OCI-LY7 (cell line): Measurements from ENCODE around the gene GTF2H1. TPM values are rescaled to one million over a fixed set of nuclear protein-coding genes. Genes with fewer than 3 reads are reported as not detected.

Source experiments
- BruUV-seq: library from RNA; stranded (reverse); fragments of 400-500 nt; replicated peaks from 2 replicates; lab custom pipeline; 2021; lab: Mats Ljungman, UMichigan
- CTCF ChIA-PET: fragments of 300-600 bp; sonication (Branson Sonifier 250); formaldehyde crosslinking; loops from one replicate; lab custom pipeline; 2022; ENCODE audit warnings: antibody characterized with exemption; ENCODE audit not compliant: unreplicated experiment; lab: Charles Lee
- POLR2A ChIA-PET: fragments of 300-600 bp; sonication (Branson Sonifier 250); formaldehyde crosslinking; loops from one replicate; lab custom pipeline; 2022; ENCODE audit warnings: antibody characterized with exemption; lab: Charles Lee
- DNase-seq: peaks from one replicate; pipeline ENCODE4 v3.0.0-alpha.2; 2015; ENCODE audit warnings: low spot score
- H2AFZ ChIP-seq: fragments of 200-600 bp; sonication (generic), shearing (Covaris generic); 2 replicates; pipeline ENCODE4 v1.6.1; 2014; ENCODE audit warnings: mild to moderate bottlenecking, antibody characterized with exemption, low read length, moderate library complexity
- H3K27ac ChIP-seq: fragments of 200-600 bp; sonication (generic); 2 replicates; pipeline ENCODE4 v1.5.1; 2014; ENCODE audit warnings: mixed run types, low read depth, mild to moderate bottlenecking, moderate library complexity, low read length, inconsistent platforms; ENCODE audit not compliant: poor library complexity, severe bottlenecking
- H3K36me3 ChIP-seq: fragments of 200-600 bp; sonication (generic); 2 replicates; pipeline ENCODE4 v1.6.1; 2014; ENCODE audit warnings: mild to moderate bottlenecking, antibody characterized with exemption, low read length, moderate library complexity, mixed read lengths; ENCODE audit not compliant: insufficient read depth
- H3K4me1 ChIP-seq: fragments of 200-600 bp; sonication (generic); 2 replicates; pipeline ENCODE4 v1.5.1; 2014; ENCODE audit warnings: mild to moderate bottlenecking, low read length; ENCODE audit not compliant: insufficient read depth, poor library complexity, severe bottlenecking
- H3K4me2 ChIP-seq: fragments of 200-600 bp; sonication (generic); 2 replicates; pipeline ENCODE4 v1.6.1; 2014; ENCODE audit warnings: mild to moderate bottlenecking, low read length
- H3K4me3 ChIP-seq: fragments of 200-600 bp; sonication (generic); 2 replicates; pipeline ENCODE4 v1.5.1; 2014; ENCODE audit warnings: mild to moderate bottlenecking, low read depth, low read length; ENCODE audit not compliant: poor library complexity, severe bottlenecking
- H3K79me2 ChIP-seq: fragments of 200-600 bp; sonication (generic); 2 replicates; pipeline ENCODE4 v1.6.1; 2016; ENCODE audit warnings: low read depth, mild to moderate bottlenecking, low read length, moderate library complexity, mixed read lengths; ENCODE audit not compliant: insufficient read depth
- H3K9me2 ChIP-seq: fragments of 200-600 bp; sonication (generic); 2 replicates; pipeline ENCODE4 v1.6.1; 2016; ENCODE audit warnings: mild to moderate bottlenecking, low read length, mixed read lengths; ENCODE audit not compliant: insufficient read depth
- H3K9me3 ChIP-seq: fragments of 200-600 bp; sonication (generic); 2 replicates; pipeline ENCODE4 v1.6.1; 2014; ENCODE audit warnings: mild to moderate bottlenecking, mixed run types, low read length, mixed read lengths
- H4K20me1 ChIP-seq: fragments of 200-600 bp; sonication (generic); 2 replicates; pipeline ENCODE4 v1.6.1; 2014; ENCODE audit warnings: mild to moderate bottlenecking, antibody characterized with exemption, low read length, moderate library complexity, mixed read lengths; ENCODE audit not compliant: insufficient read depth
- CTCF ChIP-seq: fragments of 200-600 bp; sonication (generic); conservative IDR thresholded peaks from 2 replicates; pipeline ENCODE4 v1.5.1; 2014; ENCODE audit warnings: mild to moderate bottlenecking, antibody characterized with exemption, low read length, moderate library complexity, mixed read lengths
- EZH2phosphoT487 ChIP-seq: fragments of 200-600 bp; sonication (generic); IDR thresholded peaks from 2 replicates; pipeline ENCODE4 v1.6.1; 2018; ENCODE audit warnings: low read depth, borderline replicate concordance, mild to moderate bottlenecking, mixed run types, antibody characterized with exemption, low read length, moderate library complexity, mixed read lengths
- intact Hi-C: fragments of 100-400 bp; cut with micrococcal nuclease; formaldehyde crosslinking; loops from one replicate; pipeline ENCODE4 v1.10.0; 2022; ENCODE audit not compliant: unreplicated experiment
- total RNA-seq, 2 experiments: library from RNA; depleted of rRNA in 1 of 2; stranded (reverse); fragments of >200 nt in 1 of 2; shearing (Covaris generic) in 1 of 2; gene quantifications; 2 replicates each; pipeline ENCODE4 v1.2.3, GENCODE V29; 2014 to 2022

The GTF2H1 gene
- total RNA-seq, 2 experiments from 2014 or later, result 48.0 to 62.1 TPM

GRCh38 chr11:18299721-18300120, 22.6 kb upstream of the GTF2H1 start:
- Histone ChIP-seq H3K36me3 (peaks cover 96% of the 10 kb centered on the region), H3K9me2 (no peaks in the 10 kb centered on the region), H3K4me2 (no peak overlapping the region), H4K20me1 (no peaks in the 10 kb centered on the region), H2AFZ (no peak overlapping the region), H3K4me1 (no peaks in the 10 kb centered on the region), H3K4me3 (no peak overlapping the region), H3K79me2 (no peaks in the 10 kb centered on the region), H3K9me3 (no peaks in the 10 kb centered on the region), H3K27ac (no peak overlapping the region)
- ChIA-PET POLR2A (interaction anchor here (0.6 to 1.7 kb wide), 5 partner anchors 10 to 226 kb away, joined by 3 to 15 read pairs (median 5); partner anchors contain the start of genes GTF2H1 and HPS5), CTCF (no interaction called here)
- intact Hi-C loops, result no loop called here
- no peak for TF ChIP-seq EZH2phosphoT487
- no peak for TF ChIP-seq CTCF
- DNase-seq, result no peak
- no TSS peak for BruUV-seq

GRCh38 chr11:18304745-18305144, 17.6 kb upstream of the GTF2H1 start:
- no TSS peak for BruUV-seq
- H3K9me2 ChIP-seq, result no peaks in the 10 kb centered on the region
- no peak overlapping the region for H3K4me2 ChIP-seq
- no peak for TF ChIP-seq CTCF
- H4K20me1 ChIP-seq, result no peaks in the 10 kb centered on the region
- DNase-seq, result no peak
- H3K4me3 ChIP-seq, result no peak overlapping the region
- no peaks in the 10 kb centered on the region for H3K9me3 ChIP-seq
- no peak overlapping the region for H3K27ac ChIP-seq
- H2AFZ ChIP-seq, result no peak overlapping the region
- H3K79me2 ChIP-seq, result no peaks in the 10 kb centered on the region
- H3K36me3 ChIP-seq, result peaks cover 96% of the 10 kb centered on the region
- H3K4me1 ChIP-seq, result no peaks in the 10 kb centered on the region
- ChIA-PET CTCF (no interaction called here), POLR2A (interaction anchor here (0.7 to 1.5 kb wide), 2 partner anchors 10 to 13 kb away, joined by 3 read pairs; no protein-coding TSS in a partner anchor)
- intact Hi-C loops, result no loop called here

GRCh38 chr11:18307461-18308139, 14.8 kb upstream of the GTF2H1 start:
- Histone ChIP-seq H3K79me2 (no peaks in the 10 kb centered on the region; the same call in 1 of the 2 replicates), H3K4me1 (peaks cover 14% of the 10 kb centered on the region), H3K4me3 (no peak overlapping the region), H3K4me2 (no peak overlapping the region), H3K9me3 (no peaks in the 10 kb centered on the region), H2AFZ (no peak overlapping the region), H3K36me3 (peaks cover 95% of the 10 kb centered on the region), H4K20me1 (no peaks in the 10 kb centered on the region), H3K27ac (no peak overlapping the region), H3K9me2 (no peaks in the 10 kb centered on the region)
- no peak for DNase-seq
- ChIA-PET POLR2A (interaction anchor here (0.7 to 3.2 kb wide), 5 partner anchors 9 to 27 kb away, joined by 3 to 14 read pairs (median 4); no protein-coding TSS in a partner anchor), CTCF (no interaction called here)
- no peak for TF ChIP-seq EZH2phosphoT487
- TF ChIP-seq CTCF, result no peak
- intact Hi-C loops, result no loop called here
- no TSS peak for BruUV-seq
